Effector CD4-positive, alpha-beta T cell (primary cell): ENCODE measurements around the gene PDE6B.
"Not testable (repeated sequence)": the region's sequence is repeated elsewhere in the genome, so short reads cannot be mapped to it uniquely, and the experiment has no call there.

Experiments
- DNase-seq: peaks from one replicate; pipeline ENCODE4 v3.0.0-alpha.2; 2020

The PDE6B gene

GRCh38 chr4:657338-657833, 32.0 kb downstream of the PDE6B start:
- no peak for DNase-seq

GRCh38 chr4:657834-658667, 32.7 kb downstream of the PDE6B start:
- no peak for DNase-seq

- no peak for DNase-seq
These were observed 33.6 kb downstream of the PDE6B start for GRCh38 chr4:658681-659667.

GRCh38 chr4:659851-660250, 34.5 kb downstream of the PDE6B start:
- DNase-seq: no peak

GRCh38 chr4:660401-660800, 35.0 kb downstream of the PDE6B start:
- DNase-seq: no peak

GRCh38 chr4:661231-661630, 35.9 kb downstream of the PDE6B start:
- no peak for DNase-seq

GRCh38 chr4:661881-662761, 36.7 kb downstream of the PDE6B start:
- no peak for DNase-seq

GRCh38 chr4:663046-663437, 37.7 kb downstream of the PDE6B start:
- no peak for DNase-seq

- peak; percentile 65 for DNase-seq
These were observed 38.4 kb downstream of the PDE6B start for GRCh38 chr4:663438-664428.

- no peak for DNase-seq
These were observed 39.4 kb downstream of the PDE6B start for GRCh38 chr4:664713-665231.

GRCh38 chr4:665381-665750, 40.0 kb downstream of the PDE6B start:
- no peak for DNase-seq

- DNase-seq: no peak
These were observed 40.5 kb downstream of the PDE6B start for GRCh38 chr4:665751-666435.

- no peak for DNase-seq
These were observed 41.0 kb downstream of the PDE6B start for GRCh38 chr4:666436-666810.

- DNase-seq: no peak
These were observed 41.6 kb downstream of the PDE6B start for GRCh38 chr4:666822-667544.

GRCh38 chr4:667545-667925, 42.2 kb downstream of the PDE6B start:
- no peak for DNase-seq

- not testable (repeated sequence) for DNase-seq
These were observed 42.8 kb downstream of the PDE6B start for GRCh38 chr4:668219-668618.

GRCh38 chr4:669806-670559, 44.6 kb downstream of the PDE6B start:
- DNase-seq: not testable (repeated sequence)

GRCh38 chr4:671769-672168, 46.4 kb downstream of the PDE6B start:
- DNase-seq: no peak
